GM21367 (cell line): ENCODE measurements around the gene FBLIM1.
"Not testable (repeated sequence)": the region's sequence is repeated elsewhere in the genome, so short reads cannot be mapped to it uniquely, and the experiment has no call there.

Source experiments
- ATAC-seq: cut with Tn5 transposase; IDR thresholded peaks from one replicate; pipeline ENCODE4 v1.9.1; 2021; ENCODE audit not compliant: unreplicated experiment

FBLIM1 gene

DNA sequence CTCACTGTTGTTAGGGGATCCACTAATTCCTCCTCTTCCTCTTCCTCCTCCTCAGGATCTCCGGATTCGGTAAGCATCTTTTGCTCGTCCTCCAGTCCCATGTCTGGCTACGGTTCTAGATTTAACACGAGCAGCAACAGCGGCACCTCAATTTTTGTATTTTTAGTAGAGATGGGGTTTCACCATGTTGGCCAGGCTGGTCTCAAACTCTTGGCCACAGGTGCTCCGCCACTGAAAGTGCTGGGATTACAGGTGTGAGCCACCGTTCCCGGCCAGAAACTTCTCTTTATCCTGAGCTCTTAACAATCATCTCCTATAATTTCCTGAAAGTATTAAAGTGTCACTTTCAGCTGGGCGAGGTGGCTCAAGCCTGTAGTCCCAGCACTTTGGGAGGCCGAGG is 49.0 kb downstream of the FBLIM1 start, which contains the start of gene UQCRHL:
UQCRHL (minus strand) TSS at position 101 of the 400 bp plus-strand sequence; CDS start at position 101, 0 bp downstream.
- ATAC-seq = not testable (repeated sequence)

DNA sequence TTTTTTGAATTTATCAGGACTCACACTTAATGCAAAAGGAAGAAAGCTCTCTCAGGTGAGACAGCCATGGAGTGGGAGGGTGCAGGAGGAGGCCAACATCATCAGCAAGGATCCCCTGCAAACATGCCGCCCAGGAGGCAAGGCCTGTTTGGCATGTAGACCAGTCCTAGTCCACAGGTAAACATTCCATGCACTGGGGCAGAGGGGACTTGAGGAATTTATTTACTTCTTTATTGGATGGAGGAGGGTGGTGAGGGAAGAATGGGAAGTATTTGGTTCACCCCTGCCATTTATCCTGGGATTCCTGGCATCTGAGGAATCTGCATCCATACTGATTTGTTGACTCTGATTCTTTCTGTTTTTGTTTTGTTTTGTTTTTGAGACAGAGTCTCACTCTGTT is 50.4 kb downstream of the FBLIM1 start:
- ATAC-seq = no peak

DNA sequence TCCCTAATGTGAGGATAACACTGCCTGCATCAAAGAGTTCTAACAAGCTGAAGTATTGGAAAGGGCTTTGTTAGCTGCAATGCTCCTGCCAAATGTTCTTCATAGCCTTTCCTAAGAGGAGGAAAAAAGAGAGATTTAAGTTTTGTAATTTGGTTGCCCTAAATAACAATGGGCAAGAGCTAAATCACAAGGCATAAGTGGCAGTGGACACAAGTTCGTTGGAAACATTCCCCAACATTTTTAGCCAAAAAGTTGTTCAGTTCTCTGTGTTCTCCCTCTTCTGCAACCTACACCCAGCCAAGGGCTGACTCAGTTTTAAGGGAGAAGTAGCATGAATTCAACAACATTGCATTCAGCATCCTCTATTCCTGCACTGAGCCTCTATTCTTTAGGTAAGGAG is 51.5 kb downstream of the FBLIM1 start:
- no peak for ATAC-seq

DNA sequence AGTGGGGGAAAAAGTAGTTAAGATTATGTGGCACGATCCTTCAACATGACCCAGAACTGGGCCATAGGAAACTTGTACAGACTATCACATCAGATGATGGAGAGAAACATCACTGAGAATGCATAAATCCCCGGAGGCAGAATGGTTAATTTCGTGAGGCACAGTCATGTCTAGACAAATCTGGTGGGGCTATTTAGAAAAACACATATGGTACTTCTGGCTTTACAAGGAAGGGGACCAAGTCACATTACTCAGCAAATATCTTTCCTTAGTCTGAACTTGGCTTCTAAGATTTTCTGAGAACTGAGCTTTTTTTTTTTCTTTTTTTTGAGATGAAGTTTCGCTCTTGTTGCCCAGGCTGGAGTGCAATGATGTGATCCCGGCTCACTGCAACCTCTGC is 58.1 kb downstream of the FBLIM1 start:
- no peak for ATAC-seq

DNA sequence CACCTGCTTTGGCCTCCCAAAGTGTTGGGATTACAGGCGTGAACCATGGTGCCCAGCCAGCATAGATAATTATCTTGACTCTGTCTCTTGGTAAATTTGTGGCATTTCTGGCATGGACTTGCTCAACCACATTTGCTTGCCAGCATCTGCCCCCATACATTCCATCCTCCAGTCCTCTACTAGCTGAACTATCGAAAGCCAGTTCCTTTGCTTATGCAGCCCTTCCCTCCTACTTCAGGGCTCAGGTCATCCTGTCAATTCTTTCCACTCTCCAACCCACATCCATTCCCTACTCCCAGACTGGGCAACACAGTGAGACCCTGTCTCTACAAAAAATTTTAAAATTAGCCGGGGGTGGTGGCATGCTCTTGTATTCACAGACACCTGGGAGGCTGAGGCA is 61.9 kb downstream of the FBLIM1 start:
- no peak for ATAC-seq

DNA sequence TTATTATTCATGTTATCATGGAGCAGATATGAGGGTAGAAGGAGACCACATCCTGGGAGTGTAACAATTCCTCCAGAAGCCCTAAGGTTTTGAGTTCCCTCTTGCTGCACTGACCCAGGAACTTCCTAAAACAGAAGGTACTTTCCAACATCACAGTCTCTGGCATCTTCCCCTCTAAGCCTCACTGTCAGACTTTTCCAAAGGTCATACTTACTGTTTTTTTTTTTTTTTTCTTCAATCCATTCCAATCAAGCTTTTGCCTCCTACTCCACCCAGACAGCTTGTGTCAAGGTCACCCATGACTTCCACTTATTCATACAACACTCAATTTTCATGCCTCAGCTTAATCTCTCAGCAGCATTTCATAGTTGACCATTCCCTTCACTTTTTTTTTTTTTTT is 67.2 kb downstream of the FBLIM1 start:
- no peak for ATAC-seq

DNA sequence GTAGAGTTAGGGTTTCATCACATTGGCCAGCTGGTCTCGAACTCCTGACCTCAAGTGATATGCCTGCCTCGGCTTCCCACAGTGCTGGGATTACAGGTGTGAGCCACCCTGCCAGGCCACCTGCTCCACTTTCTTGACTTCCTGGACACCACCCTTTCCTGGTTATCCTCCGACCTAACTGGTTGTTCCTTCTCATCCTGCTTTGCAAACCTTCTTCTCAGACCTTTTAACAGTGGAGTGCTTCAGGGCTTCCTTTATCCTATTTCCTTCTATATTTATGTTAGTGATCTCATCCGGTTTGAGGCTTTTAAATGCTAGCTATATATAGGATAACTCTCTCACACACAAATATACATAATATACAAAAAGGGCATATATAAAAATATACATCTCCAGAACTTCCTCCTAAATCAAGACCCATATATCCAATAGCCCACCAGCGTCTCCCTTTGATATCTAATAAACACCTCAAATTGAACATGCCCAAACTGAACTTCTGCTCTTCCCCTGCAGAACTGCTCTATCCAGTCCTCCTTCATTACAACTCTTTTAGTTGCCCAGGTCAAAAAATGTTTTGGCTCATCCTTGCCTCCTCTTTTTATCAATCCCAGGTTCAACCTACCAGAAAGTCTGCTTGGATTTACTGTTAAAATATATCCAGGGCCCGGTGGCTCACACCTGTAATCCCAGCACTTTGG is 68.4 kb downstream of the FBLIM1 start:
- ATAC-seq = no peak

DNA sequence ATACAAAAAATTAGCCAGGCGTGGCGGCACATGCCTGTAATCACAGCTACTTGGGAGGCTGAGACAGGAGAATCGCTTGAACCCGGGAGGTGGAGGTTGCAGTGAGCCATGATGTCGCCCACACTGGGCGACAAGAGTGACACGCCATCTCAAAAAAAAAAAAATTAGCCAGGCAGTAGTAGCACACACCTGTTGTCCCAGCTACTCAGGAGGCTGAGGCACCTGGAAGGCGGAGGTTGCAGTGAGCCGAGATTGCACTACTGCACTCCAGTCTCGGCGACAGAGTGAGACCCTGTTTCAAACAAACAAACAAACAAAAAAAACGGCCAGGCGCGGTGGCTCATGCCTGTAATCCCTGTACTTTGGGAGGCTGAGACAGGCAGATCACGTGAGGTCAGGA is 69.0 kb downstream of the FBLIM1 start:
- ATAC-seq = not testable (repeated sequence)

DNA sequence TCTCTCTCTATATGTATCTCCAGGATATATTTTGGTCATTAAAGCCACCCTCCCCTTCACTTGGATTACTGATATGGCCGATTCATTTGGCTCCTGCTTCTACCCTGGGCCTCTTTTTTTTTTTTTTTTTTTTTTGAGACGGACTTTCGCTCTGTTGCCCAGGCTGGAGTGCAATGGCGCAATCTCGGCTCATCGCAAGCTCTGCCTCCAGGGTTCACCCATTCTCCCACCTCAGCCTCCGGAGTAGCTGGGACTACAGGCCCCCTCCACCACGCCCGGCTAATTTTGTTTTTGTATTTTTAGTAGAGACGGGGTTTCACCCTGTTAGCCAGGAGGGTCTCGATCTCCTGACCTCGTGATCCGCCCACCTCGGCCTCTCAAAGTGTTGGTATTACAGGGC is 70.3 kb downstream of the FBLIM1 start:
- not testable (repeated sequence) for ATAC-seq

DNA sequence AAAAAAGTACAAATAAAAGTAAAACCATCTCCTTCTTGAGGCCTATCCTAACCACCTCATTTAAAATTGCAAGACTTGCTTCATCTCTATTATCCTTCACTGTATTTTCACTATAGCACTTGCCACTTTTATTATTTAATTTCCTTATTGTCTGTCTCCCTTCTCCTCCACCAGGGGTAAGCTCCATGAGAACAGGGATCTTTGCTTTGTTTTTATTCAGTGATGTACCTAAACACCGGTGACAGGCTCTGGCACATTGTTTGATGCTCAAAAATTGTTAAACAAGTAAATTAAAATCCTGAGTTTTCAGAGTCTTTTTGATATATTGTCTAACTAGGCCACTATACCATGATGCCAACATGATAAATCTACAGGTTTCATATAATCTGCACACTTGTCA is 71.7 kb downstream of the FBLIM1 start:
- no peak for ATAC-seq

DNA sequence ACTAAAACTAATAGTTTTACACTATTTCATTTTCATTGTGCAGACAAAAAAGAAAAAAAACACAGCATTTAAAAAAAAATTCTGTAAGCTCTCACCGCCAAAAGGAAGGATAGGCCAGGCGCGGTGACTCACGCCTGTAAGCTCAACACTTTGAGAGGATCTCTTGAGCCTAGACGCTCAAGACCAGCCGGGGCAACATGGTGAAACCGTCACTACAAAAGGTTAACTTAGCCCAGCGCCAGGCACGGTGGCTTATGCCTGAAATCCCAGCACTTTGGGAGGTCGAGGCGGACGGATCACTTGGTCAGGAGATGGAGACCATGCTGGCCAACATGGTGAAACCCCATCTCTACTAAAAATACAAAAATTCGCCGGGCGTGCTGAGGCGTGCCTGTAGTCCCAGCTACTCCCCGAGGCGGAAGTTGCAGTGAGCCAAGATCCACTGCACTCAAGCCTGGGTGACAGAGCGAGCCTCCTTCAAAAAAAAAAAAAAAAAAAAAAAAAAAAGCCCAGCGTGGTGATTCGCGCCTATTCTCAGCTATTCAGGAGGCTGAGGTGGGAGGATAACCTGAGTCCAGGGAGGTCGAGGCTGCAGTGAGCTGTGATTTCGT is 74.6 kb downstream of the FBLIM1 start:
- no peak for ATAC-seq

DNA sequence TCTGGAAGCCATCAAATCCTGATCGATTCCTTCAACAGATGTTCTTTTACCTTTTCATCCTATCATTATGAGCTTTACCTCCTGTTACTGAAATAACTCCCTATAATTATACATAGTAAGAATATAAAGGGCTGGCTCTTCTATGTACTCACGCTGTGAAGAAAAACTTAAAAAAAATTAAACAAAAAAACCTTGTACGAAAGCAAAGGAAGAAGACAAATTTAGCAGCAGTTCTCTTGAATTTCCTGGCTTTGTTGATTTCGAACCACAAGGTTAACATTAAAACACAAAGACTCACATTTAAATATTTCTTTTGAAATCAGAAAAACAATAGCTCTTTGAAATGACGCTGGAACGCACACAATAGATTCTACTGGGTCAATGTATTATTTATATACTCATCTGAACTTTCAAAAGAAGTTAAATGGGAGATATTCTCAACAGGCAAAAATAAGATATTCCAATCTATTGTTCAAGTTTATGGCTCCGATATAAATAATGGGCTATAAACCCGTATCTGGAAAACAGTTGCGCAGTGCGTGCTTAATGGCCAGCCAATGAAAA is 75.3 kb downstream of the FBLIM1 start:
- ATAC-seq = no peak

DNA sequence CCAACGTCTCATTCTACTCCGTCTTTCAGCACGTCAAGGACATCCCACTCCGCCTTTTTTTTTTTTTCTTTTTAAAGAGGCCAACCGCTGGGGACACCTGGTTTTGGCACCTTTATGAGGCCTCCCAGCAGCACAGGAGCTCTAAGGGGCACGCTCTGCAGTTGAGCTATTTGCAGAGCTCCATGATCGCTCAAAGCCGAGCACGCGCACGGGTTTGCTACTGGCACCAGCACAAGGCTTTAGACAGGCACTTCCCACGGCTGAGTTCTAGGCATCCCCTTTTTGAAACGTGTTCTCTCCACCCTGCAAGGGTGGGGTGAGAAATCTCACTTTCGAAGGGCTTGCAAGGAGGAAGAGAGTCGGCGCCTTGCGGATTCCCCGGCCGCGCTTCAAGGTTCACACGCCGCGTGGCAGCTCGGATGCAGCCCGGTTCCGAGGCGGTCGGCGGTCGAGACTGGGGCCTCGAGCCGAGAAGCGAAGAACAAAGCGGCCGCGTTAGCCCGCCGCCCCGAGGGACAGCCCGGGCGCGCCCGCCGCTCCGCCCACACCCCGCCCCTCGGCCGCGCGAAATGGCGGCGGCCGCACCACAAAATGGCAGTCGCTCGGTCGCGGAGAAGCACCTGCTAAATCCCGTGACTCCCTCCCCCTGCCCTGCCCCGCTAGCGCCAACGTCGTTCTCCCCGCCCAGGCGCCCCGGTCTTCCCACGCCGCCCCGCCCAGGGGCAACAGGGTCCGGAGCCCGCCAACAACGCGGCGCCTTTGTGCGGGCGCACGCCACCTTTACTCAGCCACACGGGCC is 76.0 kb downstream of the FBLIM1 start:
- peak; percentile 42 for ATAC-seq

DNA sequence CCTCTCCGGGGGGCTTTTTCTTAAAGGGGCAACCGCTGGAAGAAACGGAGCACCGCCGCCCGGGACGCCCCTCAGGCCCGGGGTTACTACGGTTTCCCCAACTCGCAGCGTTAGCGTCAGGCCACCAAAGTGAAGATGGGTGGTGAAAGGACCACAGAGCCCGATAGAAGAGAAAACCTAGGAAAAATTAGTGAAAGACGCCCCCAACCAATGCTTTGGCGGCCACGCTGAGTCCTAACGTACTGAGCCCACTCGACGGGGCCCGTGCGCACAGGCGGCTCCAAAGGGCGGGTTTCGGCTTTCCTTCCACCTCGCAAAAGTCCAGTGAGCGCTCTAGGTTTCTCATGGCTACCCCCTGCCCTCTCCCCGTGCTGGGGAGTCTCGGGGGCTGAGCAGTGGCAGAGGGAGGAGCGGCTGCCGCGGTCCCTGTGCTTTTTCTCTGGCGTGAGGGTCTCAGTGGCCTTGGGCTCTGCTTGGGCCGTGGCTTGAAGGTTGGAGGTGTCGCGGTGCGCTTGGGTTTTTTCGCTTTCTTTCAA is 76.7 kb downstream of the FBLIM1 start:
- ATAC-seq = no peak

DNA sequence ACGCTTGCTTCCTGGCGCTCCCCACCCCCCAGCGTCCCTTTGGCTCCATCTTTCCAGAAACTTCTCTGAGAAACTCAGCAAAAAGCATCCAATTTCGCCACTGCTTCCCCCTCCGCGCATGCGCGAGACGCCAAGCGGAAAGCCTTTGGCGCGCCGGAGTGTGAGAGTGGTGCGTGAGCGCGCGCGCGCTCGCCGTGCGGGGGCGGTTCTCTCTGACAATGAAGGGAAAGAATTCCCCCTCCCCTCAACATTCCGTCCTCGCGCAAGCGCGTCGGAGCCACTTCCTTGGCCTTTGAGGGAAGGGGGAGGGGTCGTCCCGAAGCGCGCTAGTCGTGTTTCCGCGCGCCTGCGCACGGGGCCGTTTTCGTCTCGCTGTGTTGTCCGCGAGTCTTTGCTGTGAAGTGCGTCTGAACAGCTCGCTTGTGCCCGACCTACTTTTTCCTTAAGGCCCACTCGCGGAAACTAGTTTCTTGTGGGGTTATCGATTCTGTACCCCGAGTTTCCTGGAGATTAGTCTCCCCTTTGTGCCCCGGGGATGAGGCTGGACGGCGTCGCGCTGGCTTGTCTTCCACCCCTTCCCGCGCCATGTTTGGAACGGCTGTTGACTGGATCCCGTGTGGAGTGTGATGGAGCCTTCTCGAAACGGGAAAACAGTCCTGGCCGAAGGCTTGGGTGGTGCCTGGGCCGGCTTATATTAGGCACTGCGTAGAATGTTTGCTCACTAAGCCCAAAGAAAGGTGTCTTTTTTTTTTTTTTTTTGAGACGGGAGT is 77.3 kb downstream of the FBLIM1 start:
- peak; percentile 34 for ATAC-seq
